ENCODE data around the gene NCAN.
A peak's percentile ranks its signal among the peaks of the same experiment; 100 is the strongest.

The NCAN gene

DNA sequence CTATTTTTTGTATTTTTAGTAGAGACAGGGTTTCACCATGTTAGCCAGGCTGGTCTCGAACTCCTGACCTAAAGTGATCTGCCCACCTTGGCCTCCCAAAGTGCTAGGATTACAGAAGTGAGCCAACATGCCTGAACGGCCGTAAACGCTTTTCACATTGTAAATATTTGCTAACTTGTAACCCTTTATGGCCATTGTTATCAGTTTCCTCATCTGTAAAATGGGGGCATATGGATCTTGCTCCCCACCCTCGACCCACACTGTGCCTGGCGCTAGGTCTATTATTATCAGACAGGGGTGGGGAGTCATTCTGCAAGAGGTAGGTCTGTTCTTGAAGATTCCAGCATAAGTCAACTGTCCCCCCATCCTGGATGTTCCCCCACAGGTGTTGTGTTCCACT lies 11.9 kb downstream of the NCAN start:
- no peaks in the 10 kb centered on the region for H3K36me3 ChIP-seq
- peaks cover 8% of the 10 kb centered on the region; the same call in 1 of the 2 replicates for H3K4me1 ChIP-seq
- H3K4me3 ChIP-seq: no peak overlapping the region
- H4K20me1 ChIP-seq: no peaks in the 10 kb centered on the region
- no peak for TF ChIP-seq Cebpa-rat (IDR thresholded peaks at IDR 0.05)
- no peak overlapping the region for H3K9ac ChIP-seq
- H3K27me3 ChIP-seq: peaks cover 21% of the 10 kb centered on the region
- H3K4me2 ChIP-seq: no peak overlapping the region
- H3K27ac ChIP-seq: no peak overlapping the region
- no peaks in the 10 kb centered on the region for H3K9me3 ChIP-seq

DNA sequence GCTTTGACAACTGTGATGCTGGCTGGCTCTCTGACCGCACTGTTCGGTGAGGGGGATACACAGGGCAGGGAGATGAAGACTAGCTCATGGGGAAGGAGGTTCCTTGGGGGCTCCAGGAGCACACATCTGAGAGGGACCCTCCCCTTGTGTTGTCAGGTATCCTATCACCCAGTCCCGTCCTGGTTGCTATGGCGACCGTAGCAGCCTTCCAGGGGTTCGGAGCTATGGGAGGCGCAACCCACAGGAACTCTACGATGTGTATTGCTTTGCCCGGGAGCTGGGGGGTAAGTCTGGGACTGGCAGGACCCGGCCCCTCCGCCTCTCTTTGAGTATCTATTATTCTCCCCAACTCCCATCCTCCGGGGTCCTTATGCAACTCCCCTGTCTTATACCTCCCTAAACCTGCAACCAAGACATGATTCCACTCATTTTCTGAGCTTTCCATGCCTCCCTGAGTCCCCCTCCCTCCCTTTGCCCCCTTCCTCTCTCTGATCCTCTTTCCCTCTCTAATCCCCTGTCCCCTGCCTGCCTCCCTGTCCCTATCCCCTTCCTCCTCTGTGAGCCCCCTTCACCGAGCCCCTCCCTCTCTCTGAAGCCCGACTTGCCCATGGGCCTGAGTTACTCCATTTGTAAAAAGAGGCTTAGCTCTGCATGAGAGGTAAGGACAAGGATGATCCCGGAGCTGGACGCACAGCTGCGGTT lies 12.5 kb downstream of the NCAN start:
- no peak overlapping the region for H3K27ac ChIP-seq
- no peaks in the 10 kb centered on the region for H4K20me1 ChIP-seq
- no peaks in the 10 kb centered on the region for H3K9me3 ChIP-seq
- H3K27me3 ChIP-seq: peaks cover 21% of the 10 kb centered on the region
- H3K4me2 ChIP-seq: peak overlapping the region; percentile 78
- H3K4me3 ChIP-seq: peak overlapping the region; percentile 54
- no peaks in the 10 kb centered on the region for H3K36me3 ChIP-seq
- TF ChIP-seq Cebpa-rat (IDR thresholded peaks at IDR 0.05): no peak
- no peak overlapping the region for H3K9ac ChIP-seq
- peaks cover 8% of the 10 kb centered on the region; the same call in 1 of the 2 replicates for H3K4me1 ChIP-seq

DNA sequence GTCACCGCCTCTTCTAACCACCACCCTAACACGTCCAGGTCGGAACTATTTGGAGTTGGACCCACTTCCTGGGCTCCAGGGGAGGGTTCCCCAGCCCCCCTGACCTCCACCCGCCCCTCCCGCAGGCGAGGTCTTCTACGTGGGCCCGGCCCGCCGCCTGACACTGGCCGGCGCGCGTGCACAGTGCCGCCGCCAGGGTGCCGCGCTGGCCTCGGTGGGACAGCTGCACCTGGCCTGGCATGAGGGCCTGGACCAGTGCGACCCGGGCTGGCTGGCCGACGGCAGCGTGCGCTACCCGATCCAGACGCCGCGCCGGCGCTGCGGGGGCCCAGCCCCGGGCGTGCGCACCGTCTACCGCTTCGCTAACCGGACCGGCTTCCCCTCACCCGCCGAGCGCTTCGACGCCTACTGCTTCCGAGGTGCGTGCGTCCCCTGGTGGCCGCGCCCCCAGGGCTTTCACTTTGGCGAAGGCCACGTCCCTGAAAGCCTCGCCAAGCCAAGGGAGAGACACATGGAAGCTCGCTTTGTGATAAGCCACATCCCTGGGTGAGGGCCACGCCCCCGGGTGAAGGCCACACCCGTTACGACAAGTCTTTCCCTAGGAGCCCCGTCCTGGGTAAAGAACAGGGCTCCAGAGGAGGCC lies 13.2 kb downstream of the NCAN start:
- Histone ChIP-seq H3K36me3 (no peaks in the 10 kb centered on the region), H3K4me1 (peaks cover 8% of the 10 kb centered on the region; the same call in 1 of the 2 replicates), H3K27ac (no peak overlapping the region), H3K4me3 (peak overlapping the region; percentile 54), H4K20me1 (no peaks in the 10 kb centered on the region), H3K9ac (no peak overlapping the region), H3K27me3 (peaks cover 21% of the 10 kb centered on the region), H3K4me2 (peak overlapping the region; percentile 78), H3K9me3 (no peaks in the 10 kb centered on the region)
- no peak for TF ChIP-seq Cebpa-rat (IDR thresholded peaks at IDR 0.05)

DNA sequence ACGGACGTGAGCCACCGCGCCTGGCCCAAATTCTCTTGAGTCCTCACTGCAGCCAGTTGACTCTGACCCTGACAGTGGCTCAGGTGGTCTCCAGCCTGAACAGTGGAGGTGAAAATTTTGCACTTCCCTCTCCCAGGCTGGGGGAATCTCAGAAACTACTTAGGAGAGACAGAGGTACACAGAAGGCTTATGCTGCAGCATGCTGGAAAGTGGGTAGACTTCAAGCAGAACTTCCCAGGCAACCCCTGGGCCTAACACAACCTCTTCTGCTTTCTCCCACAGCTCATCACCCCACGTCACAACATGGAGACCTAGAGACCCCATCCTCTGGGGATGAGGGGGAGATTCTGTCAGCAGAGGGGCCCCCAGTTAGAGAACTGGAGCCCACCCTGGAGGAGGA lies 14.4 kb downstream of the NCAN start:
- no peaks in the 10 kb centered on the region for H4K20me1 ChIP-seq
- no peak overlapping the region for H3K4me2 ChIP-seq
- peaks cover 21% of the 10 kb centered on the region for H3K27me3 ChIP-seq
- no peaks in the 10 kb centered on the region for H3K36me3 ChIP-seq
- H3K4me3 ChIP-seq: no peak overlapping the region
- TF ChIP-seq Cebpa-rat (IDR thresholded peaks at IDR 0.05): no peak
- no peak overlapping the region for H3K27ac ChIP-seq
- H3K9ac ChIP-seq: no peak overlapping the region
- H3K9me3 ChIP-seq: no peaks in the 10 kb centered on the region
- H3K4me1 ChIP-seq: peaks cover 8% of the 10 kb centered on the region; the same call in 1 of the 2 replicates

DNA sequence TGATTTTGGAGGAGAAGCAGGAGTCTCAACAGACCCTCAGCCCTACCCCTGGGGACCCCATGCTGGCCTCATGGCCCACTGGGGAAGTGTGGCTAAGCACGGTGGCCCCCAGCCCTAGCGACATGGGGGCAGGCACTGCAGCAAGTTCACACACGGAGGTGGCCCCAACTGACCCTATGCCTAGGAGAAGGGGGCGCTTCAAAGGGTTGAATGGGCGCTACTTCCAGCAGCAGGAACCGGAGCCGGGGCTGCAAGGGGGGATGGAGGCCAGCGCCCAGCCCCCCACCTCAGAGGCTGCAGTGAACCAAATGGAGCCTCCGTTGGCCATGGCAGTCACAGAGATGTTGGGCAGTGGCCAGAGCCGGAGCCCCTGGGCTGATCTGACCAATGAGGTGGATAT lies 14.9 kb downstream of the NCAN start:
- no peak overlapping the region for H3K27ac ChIP-seq
- peaks cover 8% of the 10 kb centered on the region; the same call in 1 of the 2 replicates for H3K4me1 ChIP-seq
- no peaks in the 10 kb centered on the region for H3K9me3 ChIP-seq
- H3K4me2 ChIP-seq: no peak overlapping the region
- no peak overlapping the region for H3K4me3 ChIP-seq
- peaks cover 21% of the 10 kb centered on the region for H3K27me3 ChIP-seq
- no peak overlapping the region for H3K9ac ChIP-seq
- no peaks in the 10 kb centered on the region for H3K36me3 ChIP-seq
- no peaks in the 10 kb centered on the region for H4K20me1 ChIP-seq
- no peak for TF ChIP-seq Cebpa-rat (IDR thresholded peaks at IDR 0.05)

DNA sequence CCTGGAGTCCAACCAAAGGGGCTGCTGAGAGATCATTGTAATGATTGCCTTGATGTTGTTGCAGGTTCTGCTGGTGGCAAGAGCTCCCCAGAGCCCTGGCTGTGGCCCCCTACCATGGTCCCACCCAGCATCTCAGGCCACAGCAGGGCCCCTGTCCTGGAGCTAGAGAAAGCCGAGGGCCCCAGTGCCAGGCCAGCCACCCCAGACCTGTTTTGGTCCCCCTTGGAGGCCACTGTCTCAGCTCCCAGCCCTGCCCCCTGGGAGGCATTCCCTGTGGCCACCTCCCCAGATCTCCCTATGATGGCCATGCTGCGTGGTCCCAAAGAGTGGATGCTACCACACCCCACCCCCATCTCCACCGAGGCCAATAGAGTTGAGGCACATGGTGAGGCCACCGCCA lies 15.5 kb downstream of the NCAN start:
- peaks cover 21% of the 10 kb centered on the region for H3K27me3 ChIP-seq
- H3K4me1 ChIP-seq: peaks cover 8% of the 10 kb centered on the region; the same call in 1 of the 2 replicates

DNA sequence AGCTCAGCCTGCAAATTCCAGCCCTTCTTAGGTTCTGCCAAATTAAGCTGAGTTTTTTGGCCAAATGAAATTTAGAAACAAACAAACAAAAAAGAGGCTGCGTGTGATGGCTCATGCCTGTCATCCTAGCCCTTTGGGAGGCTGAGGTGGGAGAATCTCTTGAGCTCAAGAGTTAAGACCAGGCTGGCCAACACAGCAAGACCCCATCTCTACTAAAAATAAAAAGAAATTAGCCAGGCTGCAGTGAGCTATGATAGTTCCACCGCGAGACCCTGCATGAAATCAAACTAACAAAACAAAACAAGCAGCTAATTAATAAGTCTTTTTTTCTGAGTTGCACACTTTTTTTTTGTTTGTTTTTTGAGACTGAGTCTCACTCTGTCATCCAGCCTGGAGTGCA lies 17.9 kb downstream of the NCAN start:
- no peak overlapping the region for H3K27ac ChIP-seq
- H3K4me1 ChIP-seq: peaks cover 8% of the 10 kb centered on the region; the same call in 1 of the 2 replicates
- no peak overlapping the region for H3K9ac ChIP-seq
- no peak for TF ChIP-seq Cebpa-rat (IDR thresholded peaks at IDR 0.05)
- peaks cover 11% of the 10 kb centered on the region for H3K27me3 ChIP-seq
- H4K20me1 ChIP-seq: no peaks in the 10 kb centered on the region
- H3K4me3 ChIP-seq: no peak overlapping the region
- H3K9me3 ChIP-seq: peaks cover 15% of the 10 kb centered on the region
- H3K36me3 ChIP-seq: no peaks in the 10 kb centered on the region
- no peak overlapping the region for H3K4me2 ChIP-seq

More for the DNA sequence above, 15.5 kb downstream of the NCAN start:
- no peak overlapping the region for H3K4me2 ChIP-seq
- no peak overlapping the region for H3K27ac ChIP-seq
- no peaks in the 10 kb centered on the region for H3K36me3 ChIP-seq
- no peak overlapping the region for H3K4me3 ChIP-seq
- TF ChIP-seq Cebpa-rat (IDR thresholded peaks at IDR 0.05): no peak
- no peak overlapping the region for H3K9ac ChIP-seq
- no peaks in the 10 kb centered on the region for H3K9me3 ChIP-seq
- no peaks in the 10 kb centered on the region for H4K20me1 ChIP-seq

DNA sequence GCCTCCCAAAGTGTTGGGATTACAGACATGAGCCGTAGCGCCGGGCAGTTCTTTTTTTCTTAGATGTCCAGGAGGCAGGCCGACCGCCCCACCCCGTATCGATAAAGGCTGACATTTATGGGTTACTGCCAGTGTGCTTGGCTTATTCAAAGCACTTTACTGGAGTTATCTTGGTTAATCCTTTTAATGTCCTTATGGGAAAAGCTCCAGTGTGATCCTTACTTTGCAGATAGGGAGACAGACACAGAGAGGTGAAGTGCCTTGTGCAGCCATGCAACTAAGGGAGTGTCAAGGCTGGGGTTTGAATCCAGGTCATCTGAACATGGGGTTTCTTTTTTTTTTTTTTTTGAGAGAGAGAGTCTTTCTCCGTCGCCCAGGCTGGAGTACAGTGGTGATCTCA lies 19.2 kb downstream of the NCAN start:
- Histone ChIP-seq H3K27me3 (no peaks in the 10 kb centered on the region), H3K9ac (no peak overlapping the region), H3K9me3 (peaks cover 28% of the 10 kb centered on the region), H3K27ac (no peak overlapping the region), H3K4me2 (no peak overlapping the region), H3K4me3 (no peak overlapping the region), H3K36me3 (no peaks in the 10 kb centered on the region), H3K4me1 (no peaks in the 10 kb centered on the region), H4K20me1 (no peaks in the 10 kb centered on the region)
- TF ChIP-seq Cebpa-rat (IDR thresholded peaks at IDR 0.05): no peak

DNA sequence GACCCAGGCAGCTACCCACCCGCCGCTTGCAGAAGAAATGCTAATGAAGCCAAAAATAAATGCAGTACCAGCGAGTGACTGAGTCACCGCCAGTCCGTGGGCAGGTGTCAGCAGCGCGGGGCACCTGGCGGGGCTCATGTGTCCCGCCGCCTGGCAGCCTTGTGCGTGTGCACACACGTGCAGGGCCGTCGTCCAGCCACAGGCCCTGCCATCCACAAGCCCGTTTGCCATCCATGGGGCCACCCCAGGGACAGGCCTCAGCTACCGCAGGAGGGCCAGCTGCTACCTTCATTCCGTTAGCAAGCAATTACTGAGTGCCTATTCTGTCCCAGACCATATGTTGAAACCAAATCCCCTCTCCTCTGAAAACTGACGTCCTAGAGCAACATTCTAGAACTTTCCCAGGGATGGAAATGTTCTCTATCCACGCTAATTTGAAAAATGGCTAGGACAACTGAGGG lies 20.5 kb downstream of the NCAN start:
- Histone ChIP-seq H3K27ac (no peak overlapping the region), H4K20me1 (no peaks in the 10 kb centered on the region), H3K4me3 (no peak overlapping the region), H3K9me3 (peaks cover 31% of the 10 kb centered on the region), H3K4me1 (no peaks in the 10 kb centered on the region), H3K9ac (no peak overlapping the region), H3K27me3 (no peaks in the 10 kb centered on the region), H3K4me2 (no peak overlapping the region), H3K36me3 (no peaks in the 10 kb centered on the region)
- no peak for TF ChIP-seq Cebpa-rat (IDR thresholded peaks at IDR 0.05)

DNA sequence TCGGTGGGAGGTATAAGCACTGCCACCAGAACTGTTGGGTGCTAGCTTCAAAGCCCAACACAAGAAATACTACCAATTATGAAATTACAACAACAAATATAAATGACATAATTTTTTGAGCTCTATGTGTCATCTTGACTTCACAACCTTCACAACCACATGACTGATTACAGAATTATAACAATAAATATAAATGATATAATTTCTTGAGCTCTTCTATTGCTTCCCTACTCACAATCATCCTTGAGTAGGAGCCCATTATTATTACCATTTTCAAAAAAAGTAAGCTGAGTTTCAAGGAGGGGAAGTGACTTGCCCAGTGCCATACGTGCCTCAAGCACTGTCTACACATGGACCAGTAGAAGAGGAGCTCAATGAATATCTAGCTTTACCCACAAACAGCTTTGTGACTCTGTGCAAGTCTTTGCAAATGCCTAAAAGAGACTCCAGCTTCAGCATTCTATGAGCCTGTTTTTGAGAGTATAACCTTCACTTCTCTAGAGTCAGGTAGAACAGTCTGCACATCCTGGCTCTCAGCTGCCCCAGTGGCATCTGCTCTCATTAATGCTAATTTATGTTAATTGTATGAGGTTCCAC lies 22.6 kb downstream of the NCAN start:
- Histone ChIP-seq H3K9me3 (peaks cover 31% of the 10 kb centered on the region), H3K4me1 (no peaks in the 10 kb centered on the region), H3K9ac (no peak overlapping the region), H3K36me3 (no peaks in the 10 kb centered on the region), H3K4me3 (no peak overlapping the region), H3K27ac (no peak overlapping the region), H3K27me3 (no peaks in the 10 kb centered on the region), H4K20me1 (no peaks in the 10 kb centered on the region), H3K4me2 (no peak overlapping the region)
- TF ChIP-seq Cebpa-rat (IDR thresholded peaks at IDR 0.05): no peak

Measured in BLaER1 (cell line).